ENCODE data around the gene AGR3.

- no peak for TF ChIP-seq EZH2phosphoT487 (IDR thresholded peaks at IDR 0.05; ENCODE audit: insufficient read depth, low read depth)
- no peak for TF ChIP-seq EZH2 (IDR thresholded peaks at IDR 0.05; ENCODE audit: insufficient read depth, poor library complexity, severe bottlenecking)
These were observed 63.1 kb downstream of the AGR3 start for GRCh38 chr7:16818732-16819131.
